NCI-H345 treated with DMSO at 0.1 percent for 48 hours (cell line): ENCODE results near the gene MKRN2OS.
A peak's percentile ranks its signal among the peaks of the same experiment; 100 is the strongest.
"Not testable (repeated sequence)": the region's sequence is repeated elsewhere in the genome, so short reads cannot be mapped to it uniquely, and the experiment has no call there.

Source experiments
- DNase-seq: peaks from one replicate; lab custom pipeline; 2025; ENCODE audit not compliant: unreplicated experiment; lab: John Stamatoyannopoulos, UW

MKRN2OS gene

GRCh38 chr3:12562451-12562850 is 17.2 kb upstream of the MKRN2OS start:
- DNase-seq, result no peak

GRCh38 chr3:12561397-12561796 is 16.1 kb upstream of the MKRN2OS start:
- no peak for DNase-seq

GRCh38 chr3:12560505-12561190 is 15.3 kb upstream of the MKRN2OS start:
- DNase-seq, result no peak

GRCh38 chr3:12559520-12559919 is 14.2 kb upstream of the MKRN2OS start:
- DNase-seq, result no peak

GRCh38 chr3:12558706-12559105 is 13.4 kb upstream of the MKRN2OS start:
- DNase-seq, result no peak

- no peak for DNase-seq
Observed at GRCh38 chr3:12557473-12558100, 12.3 kb upstream of the MKRN2OS start.

GRCh38 chr3:12556690-12557472 is 11.6 kb upstream of the MKRN2OS start, which contains the start of gene MKRN2:
MKRN2 (plus strand) TSS chr3:12557087; CDS start chr3:12557151, 64 bp downstream.
- peak; percentile 58 for DNase-seq

- no peak for DNase-seq
Observed at GRCh38 chr3:12556314-12556689, 11.0 kb upstream of the MKRN2OS start.

GRCh38 chr3:12553921-12554391 is 8.7 kb upstream of the MKRN2OS start:
- peak; percentile 29 for DNase-seq

GRCh38 chr3:12549971-12550760 is 4.9 kb upstream of the MKRN2OS start:
- DNase-seq, result no peak

- DNase-seq, result no peak
Observed at GRCh38 chr3:12544652-12545472, 437 bp downstream of the MKRN2OS start.

- not testable (repeated sequence) for DNase-seq
Observed at GRCh38 chr3:12543497-12543896, 1.8 kb downstream of the MKRN2OS start.

GRCh38 chr3:12541625-12542024 is 3.7 kb downstream of the MKRN2OS start:
- DNase-seq, result no peak

GRCh38 chr3:12536423-12536822 is 8.9 kb downstream of the MKRN2OS start:
- no peak for DNase-seq

GRCh38 chr3:12532182-12532581 is 13.1 kb downstream of the MKRN2OS start:
- no peak for DNase-seq

- no peak for DNase-seq
Observed at GRCh38 chr3:12527757-12528143, 17.5 kb downstream of the MKRN2OS start.

GRCh38 chr3:12522721-12523120 is 22.6 kb downstream of the MKRN2OS start:
- no peak for DNase-seq

- DNase-seq, result no peak
Observed at GRCh38 chr3:12521010-12521409, 24.3 kb downstream of the MKRN2OS start.

- DNase-seq, result no peak
Observed at GRCh38 chr3:12518261-12519028, 26.9 kb downstream of the MKRN2OS start.
